ENCODE data around the gene ABCC11.

GRCh38 chr16:48261569-48261968 lies 14.2 kb upstream of the ABCC11 start:
- TF ChIP-seq CHD1 (IDR thresholded peaks at IDR 0.05; ENCODE audit: low read depth, low read length) (no peak), POLR2A (IDR thresholded peaks at IDR 0.05; ENCODE audit: low read depth, low read length) (no peak), CTCF (conservative IDR thresholded peaks at IDR 0.05; ENCODE audit: low read depth, low read length) (no peak), RAD21 (IDR thresholded peaks at IDR 0.05; ENCODE audit: low read length) (no peak), RCOR1 (IDR thresholded peaks at IDR 0.05; ENCODE audit: insufficient replicate concordance, low read length) (no peak), RFX5 (IDR thresholded peaks at IDR 0.05; ENCODE audit: low read depth, low read length) (no peak), MAFK (IDR thresholded peaks at IDR 0.05; ENCODE audit: low read depth, low read length) (no peak), MAZ (IDR thresholded peaks at IDR 0.05; ENCODE audit: borderline replicate concordance, low read depth, low read length) (no peak), CEBPB (IDR thresholded peaks at IDR 0.05; ENCODE audit: low read depth, low read length) (no peak)

Data from IMR-90 (cell line).